ENCODE results near the gene ZNF93. TPM values are rescaled to one million over a fixed set of nuclear protein-coding genes. Genes with fewer than 3 reads are reported as not detected.
"Not testable (repeated sequence)": the region's sequence is repeated elsewhere in the genome, so short reads cannot be mapped to it uniquely, and the experiment has no call there.

The ZNF93 gene
- total RNA-seq, 1 donor from 2014 or later, result 15.8 TPM

GRCh38 chr19:19948800-19949199 lies 48.1 kb downstream of the ZNF93 start:
- H3K9ac ChIP-seq (ENCODE audit: low read length), result no peak overlapping the region
- no peak overlapping the region for H3K4me3 Mint-ChIP-seq (ENCODE audit: unreplicated experiment)
- H4K20me1 ChIP-seq (ENCODE audit: insufficient read depth, low read length), result no peaks in the 10 kb centered on the region
- no peaks in the 10 kb centered on the region for H3K4me1 Mint-ChIP-seq (ENCODE audit: low read depth, unreplicated experiment)
- no peaks in the 10 kb centered on the region for H3K27me3 ChIP-seq (ENCODE audit: insufficient read depth, low read length)
- no peak overlapping the region for H2AFZ ChIP-seq (ENCODE audit: low read depth, low read length)
- no peak overlapping the region for H3K27ac Mint-ChIP-seq (ENCODE audit: unreplicated experiment)
- FAIRE-seq, result no peak
- H3K4me1 ChIP-seq (ENCODE audit: insufficient read depth, low read length), result no peaks in the 10 kb centered on the region
- H3K27me3 Mint-ChIP-seq (ENCODE audit: low read depth, unreplicated experiment), result no peaks in the 10 kb centered on the region
- no peak for DNase-seq (ENCODE audit: low read depth)
- peaks cover 4% of the 10 kb centered on the region for H3K9me3 ChIP-seq (ENCODE audit: insufficient read depth, low read depth, low read length)
- H3K4me3 ChIP-seq (ENCODE audit: insufficient read depth, low read depth, low read length), result no peak overlapping the region
- no peak overlapping the region for H3K4me2 ChIP-seq (ENCODE audit: low read length)
- no peaks in the 10 kb centered on the region for H3K79me2 ChIP-seq (ENCODE audit: insufficient read depth, low read length)
- H3K9me3 Mint-ChIP-seq (ENCODE audit: unreplicated experiment), result peaks cover 8% of the 10 kb centered on the region
- TF ChIP-seq EZH2 (IDR thresholded peaks at IDR 0.05; ENCODE audit: insufficient read depth, low read length) (no peak), CTCF (IDR thresholded peaks at IDR 0.05; ENCODE audit: insufficient read depth, low read depth, low read length) (no peak)
- H3K36me3 Mint-ChIP-seq (ENCODE audit: low read depth, unreplicated experiment), result no peaks in the 10 kb centered on the region
- H3K36me3 ChIP-seq (ENCODE audit: insufficient read depth, low read length), result no peaks in the 10 kb centered on the region
- no peak overlapping the region for H3K27ac ChIP-seq (ENCODE audit: low read depth, low read length)

GRCh38 chr19:19955208-19955607 lies 54.5 kb downstream of the ZNF93 start:
- no peaks in the 10 kb centered on the region for H3K9me3 ChIP-seq (ENCODE audit: insufficient read depth, low read depth, low read length)
- H3K27ac ChIP-seq (ENCODE audit: low read depth, low read length), result no peak overlapping the region
- DNase-seq (ENCODE audit: low read depth) (no peak), FAIRE-seq (no peak)
- no peak overlapping the region for H3K4me2 ChIP-seq (ENCODE audit: low read length)
- no peak overlapping the region for H3K9ac ChIP-seq (ENCODE audit: low read length)
- no peaks in the 10 kb centered on the region for H3K4me1 ChIP-seq (ENCODE audit: insufficient read depth, low read length)
- no peaks in the 10 kb centered on the region for H3K36me3 ChIP-seq (ENCODE audit: insufficient read depth, low read length)
- Mint-ChIP-seq H3K4me1 (ENCODE audit: low read depth, unreplicated experiment) (no peaks in the 10 kb centered on the region), H3K36me3 (ENCODE audit: low read depth, unreplicated experiment) (no peaks in the 10 kb centered on the region), H3K9me3 (ENCODE audit: unreplicated experiment) (peaks cover 14% of the 10 kb centered on the region), H3K4me3 (ENCODE audit: unreplicated experiment) (no peak overlapping the region), H3K27ac (ENCODE audit: unreplicated experiment) (no peak overlapping the region), H3K27me3 (ENCODE audit: low read depth, unreplicated experiment) (no peaks in the 10 kb centered on the region)
- no peaks in the 10 kb centered on the region for H4K20me1 ChIP-seq (ENCODE audit: insufficient read depth, low read length)
- no peak for TF ChIP-seq CTCF (IDR thresholded peaks at IDR 0.05; ENCODE audit: insufficient read depth, low read depth, low read length)
- TF ChIP-seq EZH2 (IDR thresholded peaks at IDR 0.05; ENCODE audit: insufficient read depth, low read length), result no peak
- H3K27me3 ChIP-seq (ENCODE audit: insufficient read depth, low read length), result no peaks in the 10 kb centered on the region
- H3K79me2 ChIP-seq (ENCODE audit: insufficient read depth, low read length), result no peaks in the 10 kb centered on the region
- no peak overlapping the region for H3K4me3 ChIP-seq (ENCODE audit: insufficient read depth, low read depth, low read length)
- H2AFZ ChIP-seq (ENCODE audit: low read depth, low read length), result no peak overlapping the region

- TF ChIP-seq EZH2 (IDR thresholded peaks at IDR 0.05; ENCODE audit: insufficient read depth, low read length) (no peak), CTCF (IDR thresholded peaks at IDR 0.05; ENCODE audit: insufficient read depth, low read depth, low read length) (no peak)
- H3K4me1 Mint-ChIP-seq (ENCODE audit: low read depth, unreplicated experiment), result no peaks in the 10 kb centered on the region
- no peaks in the 10 kb centered on the region for H3K27me3 ChIP-seq (ENCODE audit: insufficient read depth, low read length)
- H3K36me3 ChIP-seq (ENCODE audit: insufficient read depth, low read length), result no peaks in the 10 kb centered on the region
- FAIRE-seq (no peak), DNase-seq (ENCODE audit: low read depth) (no peak)
- peaks cover 3% of the 10 kb centered on the region for H3K27me3 Mint-ChIP-seq (ENCODE audit: low read depth, unreplicated experiment)
- no peak overlapping the region for H3K4me3 Mint-ChIP-seq (ENCODE audit: unreplicated experiment)
- H3K79me2 ChIP-seq (ENCODE audit: insufficient read depth, low read length), result no peaks in the 10 kb centered on the region
- H3K9me3 ChIP-seq (ENCODE audit: insufficient read depth, low read depth, low read length), result no peaks in the 10 kb centered on the region
- H3K36me3 Mint-ChIP-seq (ENCODE audit: low read depth, unreplicated experiment), result no peaks in the 10 kb centered on the region
- peaks cover 14% of the 10 kb centered on the region for H3K9me3 Mint-ChIP-seq (ENCODE audit: unreplicated experiment)
- no peak overlapping the region for H3K27ac ChIP-seq (ENCODE audit: low read depth, low read length)
- H2AFZ ChIP-seq (ENCODE audit: low read depth, low read length), result no peak overlapping the region
- H3K4me3 ChIP-seq (ENCODE audit: insufficient read depth, low read depth, low read length), result no peak overlapping the region
- H3K4me1 ChIP-seq (ENCODE audit: insufficient read depth, low read length), result no peaks in the 10 kb centered on the region
- H3K9ac ChIP-seq (ENCODE audit: low read length), result no peak overlapping the region
- no peak overlapping the region for H3K4me2 ChIP-seq (ENCODE audit: low read length)
- H4K20me1 ChIP-seq (ENCODE audit: insufficient read depth, low read length), result no peaks in the 10 kb centered on the region
- H3K27ac Mint-ChIP-seq (ENCODE audit: unreplicated experiment), result no peak overlapping the region
These were observed 55.8 kb downstream of the ZNF93 start for GRCh38 chr19:19956434-19957075.

GRCh38 chr19:19957766-19958165 lies 57.0 kb downstream of the ZNF93 start:
- not testable (repeated sequence) for H3K4me3 Mint-ChIP-seq (ENCODE audit: unreplicated experiment); H3K27me3 Mint-ChIP-seq (ENCODE audit: low read depth, unreplicated experiment)

More at GRCh38 chr19:19957766-19958165, 57.0 kb downstream of the ZNF93 start:
- H3K27ac ChIP-seq (ENCODE audit: low read depth, low read length); DNase-seq (ENCODE audit: low read depth); H3K27me3 ChIP-seq (ENCODE audit: insufficient read depth, low read length); H3K79me2 ChIP-seq (ENCODE audit: insufficient read depth, low read length); H3K9me3 ChIP-seq (ENCODE audit: insufficient read depth, low read depth, low read length); H2AFZ ChIP-seq (ENCODE audit: low read depth, low read length); H3K9ac ChIP-seq (ENCODE audit: low read length); H3K4me1 Mint-ChIP-seq (ENCODE audit: low read depth, unreplicated experiment); H4K20me1 ChIP-seq (ENCODE audit: insufficient read depth, low read length); H3K36me3 Mint-ChIP-seq (ENCODE audit: low read depth, unreplicated experiment); H3K36me3 ChIP-seq (ENCODE audit: insufficient read depth, low read length); H3K27ac Mint-ChIP-seq (ENCODE audit: unreplicated experiment); H3K4me1 ChIP-seq (ENCODE audit: insufficient read depth, low read length); FAIRE-seq; H3K4me3 ChIP-seq (ENCODE audit: insufficient read depth, low read depth, low read length); H3K4me2 ChIP-seq (ENCODE audit: low read length): not testable (repeated sequence)
- peaks cover 15% of the 10 kb centered on the region for H3K9me3 Mint-ChIP-seq (ENCODE audit: unreplicated experiment)

Data from astrocyte (in vitro differentiated cells and primary cell).